ENCODE data around the gene MRGPRG. TPM values are rescaled to one million over a fixed set of nuclear protein-coding genes. Genes with fewer than 3 reads are reported as not detected.

MRGPRG gene
- total and polyA plus RNA-seq, 9 of the 15 experiments (the other 6 are each of a cell fraction or from before 2014, with no cell fraction given) = not detected

DNA sequence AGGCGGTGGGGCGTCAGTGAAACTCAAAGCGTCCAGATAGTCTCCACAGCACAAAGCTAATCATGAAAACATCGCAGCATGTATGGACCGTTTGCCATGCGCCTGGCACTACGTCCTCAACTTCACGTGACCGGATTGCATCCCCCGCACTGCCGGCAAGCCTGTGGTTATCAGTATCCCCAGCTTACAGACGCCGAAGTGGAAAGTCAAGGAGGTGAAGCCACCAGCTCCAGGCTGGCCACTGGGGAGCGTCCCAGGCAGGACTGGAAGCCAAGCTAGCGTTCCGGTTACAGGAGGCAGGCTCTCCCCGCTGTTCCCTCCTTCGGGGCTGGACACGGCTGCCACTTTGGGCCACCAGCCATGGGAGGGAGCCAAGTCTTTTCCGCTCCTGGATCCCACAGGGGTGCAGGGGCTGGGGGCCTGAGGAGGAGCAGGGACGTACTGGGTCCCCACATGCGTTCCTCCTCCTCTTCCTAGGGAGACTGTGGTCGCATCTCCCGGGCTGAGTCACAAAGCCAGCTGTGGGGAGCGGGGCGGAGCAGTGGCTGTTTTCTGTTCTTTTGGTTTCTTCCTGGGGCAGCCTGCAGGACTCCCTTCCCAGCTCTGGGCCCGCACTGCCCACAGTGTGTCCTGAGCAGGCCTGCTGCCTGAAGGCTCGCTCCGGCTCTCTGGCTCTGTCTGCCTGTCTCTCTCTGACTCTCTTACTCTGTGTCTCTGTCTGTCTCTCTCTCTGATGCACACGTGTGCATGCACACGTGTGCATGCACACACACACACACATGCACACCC lies 49.2 kb downstream of the MRGPRG start (continued):
- TF ChIP-seq, protein P1, sequence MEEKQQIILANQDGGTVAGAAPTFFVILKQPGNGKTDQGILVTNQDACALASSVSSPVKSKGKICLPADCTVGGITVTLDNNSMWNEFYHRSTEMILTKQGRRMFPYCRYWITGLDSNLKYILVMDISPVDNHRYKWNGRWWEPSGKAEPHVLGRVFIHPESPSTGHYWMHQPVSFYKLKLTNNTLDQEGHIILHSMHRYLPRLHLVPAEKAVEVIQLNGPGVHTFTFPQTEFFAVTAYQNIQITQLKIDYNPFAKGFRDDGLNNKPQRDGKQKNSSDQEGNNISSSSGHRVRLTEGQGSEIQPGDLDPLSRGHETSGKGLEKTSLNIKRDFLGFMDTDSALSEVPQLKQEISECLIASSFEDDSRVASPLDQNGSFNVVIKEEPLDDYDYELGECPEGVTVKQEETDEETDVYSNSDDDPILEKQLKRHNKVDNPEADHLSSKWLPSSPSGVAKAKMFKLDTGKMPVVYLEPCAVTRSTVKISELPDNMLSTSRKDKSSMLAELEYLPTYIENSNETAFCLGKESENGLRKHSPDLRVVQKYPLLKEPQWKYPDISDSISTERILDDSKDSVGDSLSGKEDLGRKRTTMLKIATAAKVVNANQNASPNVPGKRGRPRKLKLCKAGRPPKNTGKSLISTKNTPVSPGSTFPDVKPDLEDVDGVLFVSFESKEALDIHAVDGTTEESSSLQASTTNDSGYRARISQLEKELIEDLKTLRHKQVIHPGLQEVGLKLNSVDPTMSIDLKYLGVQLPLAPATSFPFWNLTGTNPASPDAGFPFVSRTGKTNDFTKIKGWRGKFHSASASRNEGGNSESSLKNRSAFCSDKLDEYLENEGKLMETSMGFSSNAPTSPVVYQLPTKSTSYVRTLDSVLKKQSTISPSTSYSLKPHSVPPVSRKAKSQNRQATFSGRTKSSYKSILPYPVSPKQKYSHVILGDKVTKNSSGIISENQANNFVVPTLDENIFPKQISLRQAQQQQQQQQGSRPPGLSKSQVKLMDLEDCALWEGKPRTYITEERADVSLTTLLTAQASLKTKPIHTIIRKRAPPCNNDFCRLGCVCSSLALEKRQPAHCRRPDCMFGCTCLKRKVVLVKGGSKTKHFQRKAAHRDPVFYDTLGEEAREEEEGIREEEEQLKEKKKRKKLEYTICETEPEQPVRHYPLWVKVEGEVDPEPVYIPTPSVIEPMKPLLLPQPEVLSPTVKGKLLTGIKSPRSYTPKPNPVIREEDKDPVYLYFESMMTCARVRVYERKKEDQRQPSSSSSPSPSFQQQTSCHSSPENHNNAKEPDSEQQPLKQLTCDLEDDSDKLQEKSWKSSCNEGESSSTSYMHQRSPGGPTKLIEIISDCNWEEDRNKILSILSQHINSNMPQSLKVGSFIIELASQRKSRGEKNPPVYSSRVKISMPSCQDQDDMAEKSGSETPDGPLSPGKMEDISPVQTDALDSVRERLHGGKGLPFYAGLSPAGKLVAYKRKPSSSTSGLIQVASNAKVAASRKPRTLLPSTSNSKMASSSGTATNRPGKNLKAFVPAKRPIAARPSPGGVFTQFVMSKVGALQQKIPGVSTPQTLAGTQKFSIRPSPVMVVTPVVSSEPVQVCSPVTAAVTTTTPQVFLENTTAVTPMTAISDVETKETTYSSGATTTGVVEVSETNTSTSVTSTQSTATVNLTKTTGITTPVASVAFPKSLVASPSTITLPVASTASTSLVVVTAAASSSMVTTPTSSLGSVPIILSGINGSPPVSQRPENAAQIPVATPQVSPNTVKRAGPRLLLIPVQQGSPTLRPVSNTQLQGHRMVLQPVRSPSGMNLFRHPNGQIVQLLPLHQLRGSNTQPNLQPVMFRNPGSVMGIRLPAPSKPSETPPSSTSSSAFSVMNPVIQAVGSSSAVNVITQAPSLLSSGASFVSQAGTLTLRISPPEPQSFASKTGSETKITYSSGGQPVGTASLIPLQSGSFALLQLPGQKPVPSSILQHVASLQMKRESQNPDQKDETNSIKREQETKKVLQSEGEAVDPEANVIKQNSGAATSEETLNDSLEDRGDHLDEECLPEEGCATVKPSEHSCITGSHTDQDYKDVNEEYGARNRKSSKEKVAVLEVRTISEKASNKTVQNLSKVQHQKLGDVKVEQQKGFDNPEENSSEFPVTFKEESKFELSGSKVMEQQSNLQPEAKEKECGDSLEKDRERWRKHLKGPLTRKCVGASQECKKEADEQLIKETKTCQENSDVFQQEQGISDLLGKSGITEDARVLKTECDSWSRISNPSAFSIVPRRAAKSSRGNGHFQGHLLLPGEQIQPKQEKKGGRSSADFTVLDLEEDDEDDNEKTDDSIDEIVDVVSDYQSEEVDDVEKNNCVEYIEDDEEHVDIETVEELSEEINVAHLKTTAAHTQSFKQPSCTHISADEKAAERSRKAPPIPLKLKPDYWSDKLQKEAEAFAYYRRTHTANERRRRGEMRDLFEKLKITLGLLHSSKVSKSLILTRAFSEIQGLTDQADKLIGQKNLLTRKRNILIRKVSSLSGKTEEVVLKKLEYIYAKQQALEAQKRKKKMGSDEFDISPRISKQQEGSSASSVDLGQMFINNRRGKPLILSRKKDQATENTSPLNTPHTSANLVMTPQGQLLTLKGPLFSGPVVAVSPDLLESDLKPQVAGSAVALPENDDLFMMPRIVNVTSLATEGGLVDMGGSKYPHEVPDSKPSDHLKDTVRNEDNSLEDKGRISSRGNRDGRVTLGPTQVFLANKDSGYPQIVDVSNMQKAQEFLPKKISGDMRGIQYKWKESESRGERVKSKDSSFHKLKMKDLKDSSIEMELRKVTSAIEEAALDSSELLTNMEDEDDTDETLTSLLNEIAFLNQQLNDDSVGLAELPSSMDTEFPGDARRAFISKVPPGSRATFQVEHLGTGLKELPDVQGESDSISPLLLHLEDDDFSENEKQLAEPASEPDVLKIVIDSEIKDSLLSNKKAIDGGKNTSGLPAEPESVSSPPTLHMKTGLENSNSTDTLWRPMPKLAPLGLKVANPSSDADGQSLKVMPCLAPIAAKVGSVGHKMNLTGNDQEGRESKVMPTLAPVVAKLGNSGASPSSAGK (IDR thresholded peaks at IDR 0.05) = peak; percentile 87
- TF ChIP-seq ZFP36 (IDR thresholded peaks at IDR 0.05; ENCODE audit: low read depth, low read length, partially characterized antibody) (peak; percentile 96), ARID3A (IDR thresholded peaks at IDR 0.05; ENCODE audit: borderline replicate concordance, low read depth, low read length) (no peak), SLC30A9 (CRISPR knock-in tag; IDR thresholded peaks at IDR 0.05) (no peak), MCM5 (IDR thresholded peaks at IDR 0.05; ENCODE audit: low read depth) (no peak), FOXP1 (CRISPR knock-in tag; IDR thresholded peaks at IDR 0.05) (peak; percentile 68; the same call in 1 of the 2 replicates), ZEB2 (IDR thresholded peaks at IDR 0.05) (peak; percentile 70; the same call in 1 of the 2 replicates), POLR2B (IDR thresholded peaks at IDR 0.05; ENCODE audit: low read depth, partially characterized antibody) (peak; percentile 15), FOSL1 (tag; conservative IDR thresholded peaks at IDR 0.05) (peak; percentile 85), CBX8 (IDR thresholded peaks at IDR 0.05; ENCODE audit: borderline replicate concordance, extremely low read depth, low read depth, low read length, poor library complexity, severe bottlenecking) (no peak), ZNF408 (CRISPR knock-in tag; IDR thresholded peaks at IDR 0.05; ENCODE audit: low read depth) (no peak)
- TF ChIP-seq, protein P2, sequence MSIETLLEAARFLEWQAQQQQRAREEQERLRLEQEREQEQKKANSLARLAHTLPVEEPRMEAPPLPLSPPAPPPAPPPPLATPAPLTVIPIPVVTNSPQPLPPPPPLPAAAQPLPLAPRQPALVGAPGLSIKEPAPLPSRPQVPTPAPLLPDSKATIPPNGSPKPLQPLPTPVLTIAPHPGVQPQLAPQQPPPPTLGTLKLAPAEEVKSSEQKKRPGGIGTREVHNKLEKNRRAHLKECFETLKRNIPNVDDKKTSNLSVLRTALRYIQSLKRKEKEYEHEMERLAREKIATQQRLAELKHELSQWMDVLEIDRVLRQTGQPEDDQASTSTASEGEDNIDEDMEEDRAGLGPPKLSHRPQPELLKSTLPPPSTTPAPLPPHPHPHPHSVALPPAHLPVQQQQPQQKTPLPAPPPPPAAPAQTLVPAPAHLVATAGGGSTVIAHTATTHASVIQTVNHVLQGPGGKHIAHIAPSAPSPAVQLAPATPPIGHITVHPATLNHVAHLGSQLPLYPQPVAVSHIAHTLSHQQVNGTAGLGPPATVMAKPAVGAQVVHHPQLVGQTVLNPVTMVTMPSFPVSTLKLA (conservative IDR thresholded peaks at IDR 0.05) = peak; percentile 89 to 91

Data from K562 (cell line).